ENCODE data around the gene SH2D3A. TPM values are rescaled to one million over a fixed set of nuclear protein-coding genes. Genes with fewer than 3 reads are reported as not detected.

Gene SH2D3A
- total RNA-seq, 1 donor from 2014 or later = 1.5 TPM

DNA sequence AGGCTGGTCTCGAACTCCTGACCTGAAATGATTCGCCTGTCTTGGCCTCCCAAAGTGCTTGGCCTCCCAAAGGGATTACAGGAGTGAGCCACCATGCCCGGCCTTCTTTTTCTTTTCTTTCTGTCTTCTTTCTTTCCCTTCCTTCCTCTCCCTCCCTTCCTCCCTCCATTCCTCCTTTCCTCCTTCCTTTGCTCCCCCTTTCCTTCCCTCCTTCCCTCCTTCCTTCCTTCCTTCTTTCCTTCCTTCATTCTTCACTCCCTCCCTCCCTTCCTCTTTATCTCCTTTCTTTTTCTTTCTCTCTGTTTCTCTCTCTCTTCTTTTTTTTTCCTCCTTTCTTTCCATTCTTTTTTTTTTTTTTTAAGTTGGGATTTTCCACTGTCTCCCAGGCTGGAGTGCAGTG is 58.9 kb downstream of the SH2D3A start:
- Mint-ChIP-seq H3K36me3 (ENCODE audit: low read depth, unreplicated experiment) (peaks cover 10% of the 10 kb centered on the region), H3K9me3 (ENCODE audit: unreplicated experiment) (peaks cover 19% of the 10 kb centered on the region), H3K4me1 (ENCODE audit: unreplicated experiment) (no peaks in the 10 kb centered on the region), H3K27me3 (ENCODE audit: unreplicated experiment) (peaks cover 14% of the 10 kb centered on the region), H3K27ac (ENCODE audit: unreplicated experiment) (no peak overlapping the region), H3K4me3 (ENCODE audit: unreplicated experiment) (no peak overlapping the region)
- TF ChIP-seq, protein P1, sequence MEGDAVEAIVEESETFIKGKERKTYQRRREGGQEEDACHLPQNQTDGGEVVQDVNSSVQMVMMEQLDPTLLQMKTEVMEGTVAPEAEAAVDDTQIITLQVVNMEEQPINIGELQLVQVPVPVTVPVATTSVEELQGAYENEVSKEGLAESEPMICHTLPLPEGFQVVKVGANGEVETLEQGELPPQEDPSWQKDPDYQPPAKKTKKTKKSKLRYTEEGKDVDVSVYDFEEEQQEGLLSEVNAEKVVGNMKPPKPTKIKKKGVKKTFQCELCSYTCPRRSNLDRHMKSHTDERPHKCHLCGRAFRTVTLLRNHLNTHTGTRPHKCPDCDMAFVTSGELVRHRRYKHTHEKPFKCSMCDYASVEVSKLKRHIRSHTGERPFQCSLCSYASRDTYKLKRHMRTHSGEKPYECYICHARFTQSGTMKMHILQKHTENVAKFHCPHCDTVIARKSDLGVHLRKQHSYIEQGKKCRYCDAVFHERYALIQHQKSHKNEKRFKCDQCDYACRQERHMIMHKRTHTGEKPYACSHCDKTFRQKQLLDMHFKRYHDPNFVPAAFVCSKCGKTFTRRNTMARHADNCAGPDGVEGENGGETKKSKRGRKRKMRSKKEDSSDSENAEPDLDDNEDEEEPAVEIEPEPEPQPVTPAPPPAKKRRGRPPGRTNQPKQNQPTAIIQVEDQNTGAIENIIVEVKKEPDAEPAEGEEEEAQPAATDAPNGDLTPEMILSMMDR (IDR thresholded peaks at IDR 0.05; ENCODE audit: unreplicated experiment) = no peak
- DNase-seq (ENCODE audit: low spot score) = no peak

DNA sequence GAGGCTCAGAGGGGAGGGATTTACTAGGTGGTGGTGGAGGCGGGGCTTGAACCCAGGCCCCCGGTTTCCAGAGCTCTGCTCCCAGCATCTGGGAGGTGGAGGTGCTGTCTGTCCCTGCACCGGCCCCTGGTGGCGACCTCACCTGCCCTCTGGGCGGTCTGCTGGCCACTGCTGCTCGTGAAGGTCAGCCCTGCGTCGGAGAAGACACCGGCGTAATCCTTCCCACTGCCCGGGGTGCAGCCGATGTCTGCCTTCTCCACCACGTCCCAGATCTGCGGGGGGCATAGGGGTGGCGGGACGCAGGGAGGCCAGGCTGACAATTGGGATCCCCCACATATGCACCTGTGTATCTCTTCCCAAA is 59.6 kb downstream of the SH2D3A start:
- H3K36me3 Mint-ChIP-seq (ENCODE audit: low read depth, unreplicated experiment) = peaks cover 9% of the 10 kb centered on the region
- TF ChIP-seq, protein P1 (IDR thresholded peaks at IDR 0.05; ENCODE audit: unreplicated experiment) = no peak
- peaks cover 20% of the 10 kb centered on the region for H3K9me3 Mint-ChIP-seq (ENCODE audit: unreplicated experiment)
- no peak overlapping the region for H3K4me3 Mint-ChIP-seq (ENCODE audit: unreplicated experiment)
- DNase-seq (ENCODE audit: low spot score) = no peak
- H3K27me3 Mint-ChIP-seq (ENCODE audit: unreplicated experiment) = peaks cover 14% of the 10 kb centered on the region
- no peaks in the 10 kb centered on the region for H3K4me1 Mint-ChIP-seq (ENCODE audit: unreplicated experiment)
- H3K27ac Mint-ChIP-seq (ENCODE audit: unreplicated experiment) = no peak overlapping the region

DNA sequence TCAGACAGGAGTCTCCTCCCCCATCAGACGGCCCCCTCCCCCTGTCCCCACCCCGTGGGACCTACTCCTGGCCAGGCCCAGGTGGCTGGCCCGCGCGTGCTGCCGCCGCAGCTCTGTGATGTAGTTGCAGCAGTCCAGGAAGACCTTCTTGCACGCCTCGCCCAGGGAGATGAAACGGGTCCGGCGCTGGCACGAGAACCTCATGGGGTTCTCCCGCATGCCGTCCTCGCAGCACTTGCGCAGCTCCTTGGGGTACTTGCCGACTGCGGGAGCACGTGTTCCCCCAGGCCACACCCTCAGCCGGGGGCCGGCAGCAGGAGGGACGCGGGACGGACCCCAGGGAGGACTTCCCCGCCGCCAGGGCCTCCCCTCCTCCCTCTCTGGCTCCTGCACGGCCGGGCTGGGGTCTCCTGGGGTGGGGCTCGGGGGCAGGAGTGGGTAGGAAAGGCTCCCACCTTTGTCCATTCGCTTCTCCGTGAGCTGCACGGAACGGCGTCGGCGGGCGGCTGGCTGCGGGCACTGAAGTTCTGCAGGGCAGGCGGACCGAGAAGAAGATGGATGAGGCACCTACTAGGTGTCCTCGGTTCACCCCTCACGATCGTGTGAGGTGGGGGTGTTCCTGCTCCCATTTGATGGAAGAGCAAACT is 60.1 kb downstream of the SH2D3A start:
- H3K4me3 Mint-ChIP-seq (ENCODE audit: unreplicated experiment) = no peak overlapping the region
- DNase-seq (ENCODE audit: low spot score) = no peak
- TF ChIP-seq, protein P1 (IDR thresholded peaks at IDR 0.05; ENCODE audit: unreplicated experiment) = no peak
- peaks cover 4% of the 10 kb centered on the region for H3K36me3 Mint-ChIP-seq (ENCODE audit: low read depth, unreplicated experiment)
- peaks cover 17% of the 10 kb centered on the region for H3K9me3 Mint-ChIP-seq (ENCODE audit: unreplicated experiment)
- peaks cover 12% of the 10 kb centered on the region for H3K27me3 Mint-ChIP-seq (ENCODE audit: unreplicated experiment)
- no peak overlapping the region for H3K27ac Mint-ChIP-seq (ENCODE audit: unreplicated experiment)
- H3K4me1 Mint-ChIP-seq (ENCODE audit: unreplicated experiment) = no peaks in the 10 kb centered on the region

DNA sequence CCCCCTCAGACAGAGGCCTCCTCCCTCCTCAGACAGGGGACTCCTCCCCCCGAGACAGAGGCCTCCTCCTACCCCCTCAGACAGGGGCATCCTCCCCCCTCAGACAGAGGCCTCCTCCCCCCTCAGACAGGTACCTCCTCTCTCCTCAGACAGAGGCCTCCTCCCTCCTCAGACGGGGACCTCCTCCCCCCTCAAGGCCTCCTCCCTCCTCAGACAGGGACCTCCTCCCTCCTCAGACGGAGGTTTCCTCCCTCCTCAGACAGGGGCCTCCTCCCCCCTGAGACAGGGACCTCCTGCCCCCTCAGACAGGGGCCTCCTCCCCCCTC is 60.6 kb downstream of the SH2D3A start:
- no peak for DNase-seq (ENCODE audit: low spot score)
- no peak overlapping the region for H3K27ac Mint-ChIP-seq (ENCODE audit: unreplicated experiment)
- no peak overlapping the region for H3K4me3 Mint-ChIP-seq (ENCODE audit: unreplicated experiment)
- peaks cover 3% of the 10 kb centered on the region for H3K36me3 Mint-ChIP-seq (ENCODE audit: low read depth, unreplicated experiment)
- TF ChIP-seq, protein P1 (IDR thresholded peaks at IDR 0.05; ENCODE audit: unreplicated experiment) = no peak
- peaks cover 15% of the 10 kb centered on the region for H3K9me3 Mint-ChIP-seq (ENCODE audit: unreplicated experiment)
- peaks cover 12% of the 10 kb centered on the region for H3K27me3 Mint-ChIP-seq (ENCODE audit: unreplicated experiment)
- H3K4me1 Mint-ChIP-seq (ENCODE audit: unreplicated experiment) = no peaks in the 10 kb centered on the region

DNA sequence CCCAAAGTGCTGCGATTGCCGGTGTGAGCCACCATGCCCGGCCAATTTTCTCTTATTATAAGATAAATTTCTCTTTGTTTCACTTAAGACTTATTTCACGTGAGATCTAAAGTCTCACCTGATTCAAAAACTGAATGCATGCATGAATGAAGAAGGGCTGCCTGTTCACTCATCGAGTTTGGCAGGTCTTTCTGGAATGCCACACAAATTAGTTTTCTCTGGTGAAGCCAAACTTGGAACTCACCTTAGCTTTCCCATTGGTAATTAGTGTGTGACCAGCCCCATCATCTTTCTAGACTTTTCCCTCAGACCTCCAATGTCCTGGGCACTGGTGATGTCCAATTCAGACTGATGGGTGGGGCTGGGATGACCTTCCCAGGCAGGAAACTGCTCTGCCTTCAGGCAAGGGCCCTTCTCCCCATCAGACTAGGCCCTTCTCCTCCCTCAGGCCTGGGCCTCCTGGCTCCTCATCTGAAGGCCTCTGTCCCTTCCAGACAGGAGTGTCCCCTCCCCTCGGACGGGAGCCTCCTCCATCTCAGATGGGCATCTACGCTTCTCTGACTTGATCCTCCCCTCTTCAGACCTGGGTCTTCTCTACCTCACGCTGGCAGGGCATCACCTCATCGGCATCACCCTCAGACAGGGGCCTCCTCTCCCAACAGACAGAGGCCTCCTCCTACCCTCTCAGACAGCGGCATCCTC is 61.2 kb downstream of the SH2D3A start:
- peaks cover 9% of the 10 kb centered on the region for H3K27me3 Mint-ChIP-seq (ENCODE audit: unreplicated experiment)
- DNase-seq (ENCODE audit: low spot score) = no peak
- TF ChIP-seq, protein P1 (IDR thresholded peaks at IDR 0.05; ENCODE audit: unreplicated experiment) = no peak
- peaks cover 3% of the 10 kb centered on the region for H3K36me3 Mint-ChIP-seq (ENCODE audit: low read depth, unreplicated experiment)
- no peak overlapping the region for H3K4me3 Mint-ChIP-seq (ENCODE audit: unreplicated experiment)
- H3K27ac Mint-ChIP-seq (ENCODE audit: unreplicated experiment) = no peak overlapping the region
- peaks cover 10% of the 10 kb centered on the region for H3K9me3 Mint-ChIP-seq (ENCODE audit: unreplicated experiment)
- no peaks in the 10 kb centered on the region for H3K4me1 Mint-ChIP-seq (ENCODE audit: unreplicated experiment)
